AG09309 (cell line): ENCODE data around the gene RHOU.

Source experiments
- DNase-seq: peaks from one replicate; pipeline ENCODE4 v3.0.0-alpha.2; 2010; ENCODE audit warnings: low read depth
- H3K4me3 ChIP-seq: 2 replicates; pipeline ENCODE4 v1.5.1; 2011; ENCODE audit warnings: mild to moderate bottlenecking, low read depth, low read length, moderate library complexity; ENCODE audit not compliant: control insufficient read depth
- TF ChIP-seq, protein P1 (sequence below): IDR thresholded peaks from 2 replicates; pipeline ENCODE4 v1.5.1; 2011; ENCODE audit warnings: mild to moderate bottlenecking, low read depth, low read length, inconsistent platforms; ENCODE audit not compliant: insufficient read depth, control insufficient read depth; ENCODE audit errors: missing control alignments

Gene RHOU

DNA sequence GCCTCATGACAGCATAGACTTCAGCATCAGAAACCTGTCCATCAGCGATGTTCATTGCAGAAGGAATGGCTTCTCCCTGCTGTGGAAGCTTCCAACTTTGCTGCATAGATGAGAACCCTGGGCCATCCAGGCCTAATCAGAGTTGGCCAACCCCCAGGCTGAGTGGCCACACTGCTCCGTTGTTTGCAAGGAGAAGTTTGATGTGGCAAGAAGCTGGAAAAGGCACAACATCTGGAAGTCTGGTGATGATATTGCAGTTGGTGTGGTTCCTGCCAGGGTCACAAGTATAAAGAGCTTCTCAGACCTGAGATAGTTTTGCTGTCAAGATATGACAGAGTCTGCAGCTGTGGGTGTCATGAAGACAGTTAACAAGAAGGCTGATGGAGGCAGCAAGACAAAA is 41.2 kb downstream of the RHOU start:
- DNase-seq, result no peak
- H3K4me3 ChIP-seq, result no peak overlapping the region
- TF ChIP-seq, protein P1, sequence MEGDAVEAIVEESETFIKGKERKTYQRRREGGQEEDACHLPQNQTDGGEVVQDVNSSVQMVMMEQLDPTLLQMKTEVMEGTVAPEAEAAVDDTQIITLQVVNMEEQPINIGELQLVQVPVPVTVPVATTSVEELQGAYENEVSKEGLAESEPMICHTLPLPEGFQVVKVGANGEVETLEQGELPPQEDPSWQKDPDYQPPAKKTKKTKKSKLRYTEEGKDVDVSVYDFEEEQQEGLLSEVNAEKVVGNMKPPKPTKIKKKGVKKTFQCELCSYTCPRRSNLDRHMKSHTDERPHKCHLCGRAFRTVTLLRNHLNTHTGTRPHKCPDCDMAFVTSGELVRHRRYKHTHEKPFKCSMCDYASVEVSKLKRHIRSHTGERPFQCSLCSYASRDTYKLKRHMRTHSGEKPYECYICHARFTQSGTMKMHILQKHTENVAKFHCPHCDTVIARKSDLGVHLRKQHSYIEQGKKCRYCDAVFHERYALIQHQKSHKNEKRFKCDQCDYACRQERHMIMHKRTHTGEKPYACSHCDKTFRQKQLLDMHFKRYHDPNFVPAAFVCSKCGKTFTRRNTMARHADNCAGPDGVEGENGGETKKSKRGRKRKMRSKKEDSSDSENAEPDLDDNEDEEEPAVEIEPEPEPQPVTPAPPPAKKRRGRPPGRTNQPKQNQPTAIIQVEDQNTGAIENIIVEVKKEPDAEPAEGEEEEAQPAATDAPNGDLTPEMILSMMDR, result no peak

- TF ChIP-seq, protein P1, result no peak
Observed at GRCh38 chr1:228777236-228777635, 42.0 kb downstream of the RHOU start.

GRCh38 chr1:228778026-228778425 is 42.7 kb downstream of the RHOU start:
- no peak for DNase-seq
- no peak overlapping the region for H3K4me3 ChIP-seq
- TF ChIP-seq, protein P1, result no peak

More at GRCh38 chr1:228777236-228777635, 42.0 kb downstream of the RHOU start:
- no peak overlapping the region for H3K4me3 ChIP-seq
- no peak for DNase-seq

DNA sequence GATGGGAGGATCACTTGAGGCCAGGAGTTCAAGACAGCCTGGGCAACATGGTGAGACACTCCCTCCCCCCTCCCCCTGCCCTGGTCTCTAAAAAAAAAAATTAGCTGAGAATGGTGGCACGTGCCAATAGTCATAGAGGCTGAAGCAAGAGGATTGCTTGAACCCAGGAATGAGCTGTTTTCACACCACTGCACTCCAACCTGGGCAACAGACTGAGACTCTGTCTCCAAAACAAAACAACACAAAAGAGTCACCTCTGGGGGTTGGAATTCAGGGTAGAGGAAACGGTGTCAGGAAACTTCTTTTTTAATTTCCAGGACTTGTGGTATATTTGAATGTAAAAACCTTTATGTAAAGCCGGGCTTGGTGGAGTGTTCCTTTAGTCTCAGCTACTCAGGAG is 43.2 kb downstream of the RHOU start:
- TF ChIP-seq, protein P1, result no peak
- no peak overlapping the region for H3K4me3 ChIP-seq
- no peak for DNase-seq

GRCh38 chr1:228778961-228779360 is 43.7 kb downstream of the RHOU start:
- no peak for DNase-seq
- H3K4me3 ChIP-seq, result no peak overlapping the region
- TF ChIP-seq, protein P1, result no peak

- H3K4me3 ChIP-seq, result no peak overlapping the region
- TF ChIP-seq, protein P1, result no peak
- no peak for DNase-seq
Observed at GRCh38 chr1:228781161-228781808, 46.0 kb downstream of the RHOU start.
